NCI-H1417 treated with DMSO at 0.1 percent for 48 hours (cell line): ENCODE results near the gene SERTAD2.

Experiments used
- DNase-seq: peaks from one replicate; lab custom pipeline; 2025; lab: John Stamatoyannopoulos, UW

Gene SERTAD2

GRCh38 chr2:64627860-64628841 is 25.6 kb downstream of the SERTAD2 start:
- no peak for DNase-seq

GRCh38 chr2:64626963-64627760 is 26.6 kb downstream of the SERTAD2 start:
- peak; percentile 86 for DNase-seq

DNA sequence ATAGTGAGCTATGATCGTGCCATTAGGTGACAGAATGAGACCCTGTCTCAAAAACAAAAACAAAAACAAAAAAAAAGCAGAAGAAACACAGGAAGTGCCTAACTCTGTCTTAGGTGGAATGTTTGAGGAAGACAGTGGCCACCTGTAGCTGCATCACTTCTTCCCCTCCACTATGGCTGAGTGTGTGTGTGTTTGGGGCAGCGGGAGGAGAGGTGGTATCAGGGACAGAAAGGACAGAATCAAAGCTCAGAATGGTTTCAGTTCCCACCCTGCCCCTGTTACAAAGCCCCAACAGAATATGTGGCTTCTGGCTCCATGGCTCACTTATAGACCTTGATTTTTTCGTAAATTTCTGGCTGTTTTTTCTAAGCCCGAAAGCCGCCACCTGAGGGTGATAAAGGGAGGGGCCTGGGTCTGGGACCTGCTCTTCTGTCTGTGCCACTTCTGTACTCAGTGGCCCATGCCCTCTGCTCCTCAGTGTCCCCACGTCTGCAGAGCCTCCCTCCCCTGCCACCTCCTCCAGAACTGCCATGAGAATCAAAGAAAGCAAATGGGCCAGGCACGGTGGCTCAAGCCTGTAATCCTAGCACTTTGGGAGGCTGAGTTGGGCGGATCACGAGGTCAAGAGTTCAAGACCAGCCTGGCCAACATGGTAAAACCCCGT is 27.4 kb downstream of the SERTAD2 start:
- DNase-seq = no peak

GRCh38 chr2:64625299-64626145 is 28.2 kb downstream of the SERTAD2 start:
- no peak for DNase-seq

DNA sequence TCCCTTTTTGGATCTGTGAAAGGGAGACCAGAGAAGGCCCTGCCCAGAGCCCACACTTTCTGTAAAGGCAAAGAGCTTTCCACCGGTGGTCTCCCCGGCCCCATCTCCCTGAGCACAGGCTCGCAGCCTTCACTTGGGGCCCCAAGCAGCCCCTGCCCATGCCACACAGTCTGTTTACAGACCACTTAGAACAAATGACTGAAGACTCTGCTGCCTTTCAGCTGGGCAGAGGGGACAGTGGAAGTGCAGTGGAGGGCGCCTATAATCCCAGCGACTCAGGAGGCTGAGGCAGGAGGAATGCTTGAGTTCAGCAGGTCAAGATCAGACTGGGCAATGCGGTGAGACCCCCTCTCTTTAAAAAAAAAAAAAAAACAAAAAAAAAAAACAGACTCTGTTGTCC is 28.9 kb downstream of the SERTAD2 start:
- DNase-seq = no peak

GRCh38 chr2:64624108-64624610 is 29.6 kb downstream of the SERTAD2 start:
- no peak for DNase-seq

GRCh38 chr2:64623242-64623850 is 30.4 kb downstream of the SERTAD2 start:
- DNase-seq = no peak

- DNase-seq = no peak
Observed at GRCh38 chr2:64622443-64623241, 31.1 kb downstream of the SERTAD2 start.

DNA sequence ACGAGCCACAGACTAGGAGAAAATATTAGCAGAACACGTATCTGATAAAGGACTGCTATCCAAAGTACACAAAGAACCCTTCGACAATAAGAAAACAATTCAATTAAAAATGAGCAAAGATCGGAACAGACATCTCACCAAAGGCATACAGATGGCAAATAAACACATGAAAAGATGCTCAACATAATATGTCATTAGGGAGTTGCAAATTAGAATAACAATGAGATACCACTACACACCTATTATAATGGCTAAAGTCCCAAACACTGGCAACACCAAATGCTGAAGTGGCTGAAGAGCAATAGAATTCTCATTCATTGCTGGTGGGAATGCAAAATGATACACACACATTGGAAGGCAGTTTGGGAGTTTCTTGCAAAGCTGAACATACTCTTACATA is 33.1 kb downstream of the SERTAD2 start:
- no peak for DNase-seq

DNA sequence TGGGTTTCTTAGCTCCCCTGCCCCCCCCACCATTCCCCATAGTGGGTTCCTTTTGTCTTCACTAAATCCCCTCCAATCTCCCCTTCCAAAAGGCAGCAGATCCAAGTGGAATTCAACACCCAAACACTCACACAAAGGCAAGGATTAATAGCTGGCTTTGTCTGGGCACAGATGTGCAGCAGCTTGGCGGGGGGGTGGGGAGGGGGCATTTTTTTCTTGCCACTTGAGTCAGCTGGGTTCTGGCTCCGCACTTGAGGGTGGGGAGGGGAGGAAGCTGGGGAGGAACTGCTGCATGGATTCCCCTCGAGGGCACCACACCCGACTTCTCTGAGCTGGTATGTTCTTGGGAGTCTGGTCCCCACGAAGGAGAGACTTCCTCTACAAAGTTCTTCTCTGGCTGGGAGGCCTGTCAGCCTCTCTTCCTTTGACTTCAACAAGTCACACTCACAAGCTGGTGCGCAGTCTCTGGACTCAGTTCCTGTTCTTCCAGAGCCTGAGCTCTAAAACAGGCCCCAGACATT is 36.0 kb downstream of the SERTAD2 start:
- no peak for DNase-seq

DNA sequence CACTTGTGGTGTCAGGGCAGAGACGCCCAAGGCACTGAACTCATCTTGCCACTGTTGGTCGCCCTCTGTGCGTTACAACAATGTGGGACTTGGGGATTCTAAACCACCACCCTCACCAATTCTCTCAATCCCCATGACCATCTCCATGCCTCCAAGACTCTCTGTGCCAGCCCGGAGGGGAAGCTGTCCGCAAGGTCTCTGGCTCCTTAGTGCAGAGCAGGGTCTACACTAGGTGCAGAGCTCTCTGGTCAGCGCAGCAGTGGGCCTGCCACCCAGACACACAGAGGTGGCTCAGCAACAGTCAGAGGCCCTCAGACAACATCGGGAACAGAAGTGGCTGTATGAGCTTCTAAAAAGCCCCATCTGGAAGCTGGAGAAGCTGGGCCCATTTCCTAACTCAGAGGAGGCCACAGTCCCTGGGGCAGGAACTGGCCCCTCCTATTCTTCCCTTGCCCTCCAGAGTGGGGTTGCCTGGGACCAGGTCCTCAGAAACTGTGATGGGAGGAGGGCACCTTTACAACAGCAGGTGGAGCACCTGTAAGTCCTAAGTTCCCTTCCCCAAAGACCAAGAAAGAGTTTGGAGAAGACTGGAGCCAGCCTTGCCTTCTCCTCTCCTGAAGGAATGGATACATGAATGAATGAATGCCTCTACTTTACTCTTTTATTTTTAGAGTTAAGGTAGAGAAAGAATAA is 37.7 kb downstream of the SERTAD2 start:
- DNase-seq = no peak

DNA sequence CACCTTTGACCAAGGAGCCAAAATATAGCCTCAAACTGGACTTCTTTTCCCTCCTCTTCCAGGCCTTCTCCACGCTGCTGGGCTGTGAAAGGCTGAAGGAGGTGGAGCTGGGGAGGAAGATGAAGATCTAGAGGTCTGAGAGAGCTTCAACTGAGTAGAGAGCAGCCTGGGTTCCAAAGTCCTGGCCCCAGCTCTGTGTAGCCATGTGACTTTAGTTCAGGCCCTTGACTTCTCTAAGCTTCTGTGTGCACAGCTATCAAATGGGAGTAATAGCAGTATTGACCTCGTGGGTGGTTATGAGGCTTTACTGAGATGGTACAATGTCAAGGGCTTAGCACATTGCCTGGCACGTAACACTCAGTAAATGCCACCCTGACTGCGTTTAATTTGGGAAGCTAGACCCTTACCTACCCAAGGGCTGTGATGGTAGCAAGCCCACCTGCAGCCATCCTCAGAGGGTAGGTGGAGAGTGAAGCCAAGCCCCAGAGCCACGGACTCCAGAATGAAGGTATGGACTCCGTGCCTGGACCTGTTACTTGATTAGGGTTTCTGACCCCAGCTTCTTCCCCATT is 38.4 kb downstream of the SERTAD2 start:
- DNase-seq = no peak

- DNase-seq = no peak
Observed at GRCh38 chr2:64613276-64613675, 40.4 kb downstream of the SERTAD2 start.

- DNase-seq = no peak
Observed at GRCh38 chr2:64612575-64613195, 41.0 kb downstream of the SERTAD2 start.

GRCh38 chr2:64610316-64610855 is 43.3 kb downstream of the SERTAD2 start:
- DNase-seq = no peak

GRCh38 chr2:64609942-64610281 is 43.8 kb downstream of the SERTAD2 start:
- no peak for DNase-seq

- DNase-seq = no peak
Observed at GRCh38 chr2:64609227-64609941, 44.3 kb downstream of the SERTAD2 start.

DNA sequence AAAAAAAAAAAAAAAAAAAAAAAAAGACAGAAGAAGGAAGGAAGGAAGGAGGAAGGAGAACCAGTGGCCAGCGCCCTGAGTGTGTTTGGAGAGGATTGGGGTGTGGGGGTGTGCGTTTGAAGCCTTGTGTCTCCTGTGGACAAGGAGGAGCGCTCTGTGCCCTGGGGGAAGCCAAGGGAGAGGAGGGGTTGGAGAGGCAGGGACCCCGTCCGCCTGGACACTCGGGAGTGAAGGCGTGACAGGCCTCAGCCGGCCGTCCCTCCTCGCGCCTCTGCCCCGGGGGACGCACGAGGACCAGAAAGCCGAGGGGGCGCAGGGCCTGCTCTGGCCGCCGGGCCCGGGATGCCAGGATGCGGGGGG is 44.9 kb downstream of the SERTAD2 start:
- DNase-seq = no peak
